NCI-H526 treated with DMSO at 0.1 percent for 48 hours (cell line): ENCODE measurements around the gene CROCC2.

Experiments
- DNase-seq: peaks from one replicate; lab custom pipeline; 2025; lab: John Stamatoyannopoulos, UW

CROCC2 gene

DNA sequence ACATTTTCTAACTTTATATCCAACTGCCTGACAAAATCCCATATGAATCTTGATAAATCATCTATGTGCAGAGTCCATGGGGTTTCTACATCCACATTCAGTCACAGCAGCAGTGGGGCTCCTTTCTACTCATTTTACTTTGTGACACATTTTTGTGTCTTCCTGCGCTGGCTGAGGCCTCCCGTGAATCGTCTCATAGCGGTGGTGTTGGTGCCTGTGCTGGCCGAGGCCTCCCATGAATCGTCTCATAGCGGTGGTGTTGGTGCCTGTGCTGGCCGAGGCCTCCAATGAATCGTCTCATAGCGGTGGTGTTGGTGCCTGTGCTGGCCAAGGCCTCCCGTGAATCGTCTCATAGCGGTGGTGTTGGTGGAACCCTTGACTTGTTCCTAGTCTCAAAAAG is 109.3 kb downstream of the CROCC2 start:
- DNase-seq, result no peak

- no peak for DNase-seq
Measured at GRCh38 chr2:241017228-241017940, 111.2 kb downstream of the CROCC2 start.

GRCh38 chr2:241018051-241018891 is 112.1 kb downstream of the CROCC2 start:
- no peak for DNase-seq

DNA sequence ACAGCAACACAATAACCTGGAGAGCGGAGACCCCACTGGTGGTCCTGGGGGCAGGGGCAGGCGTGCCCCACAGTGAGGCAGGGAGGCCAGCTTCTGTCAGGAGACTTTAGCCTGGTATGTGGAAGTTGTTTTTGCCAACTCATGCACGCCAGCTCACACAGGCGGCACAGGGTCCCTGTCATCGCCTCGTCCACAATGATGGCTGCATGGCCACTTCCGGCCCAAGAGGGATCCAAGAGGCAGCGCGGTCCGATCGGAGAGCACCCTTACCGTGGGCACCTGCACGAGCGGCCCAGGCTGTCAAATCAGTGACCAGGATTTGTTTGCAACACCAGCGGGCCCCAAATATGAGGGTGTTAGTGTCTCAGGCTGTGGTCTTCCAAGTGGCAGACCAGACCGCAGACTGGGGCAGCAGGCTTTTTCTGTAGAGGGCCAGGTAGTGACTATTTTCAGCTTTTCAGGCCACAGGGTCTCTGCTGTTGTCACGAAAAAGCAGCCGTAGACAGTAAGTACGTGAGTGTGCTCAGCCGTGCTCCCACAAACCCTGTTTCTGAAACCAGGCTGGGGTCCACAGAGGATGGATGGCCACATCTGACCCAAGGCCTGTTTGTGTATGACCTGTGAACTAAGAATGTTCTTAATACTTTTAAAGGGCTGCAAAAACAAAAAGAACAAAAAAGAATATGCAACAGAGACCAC is 113.5 kb downstream of the CROCC2 start:
- DNase-seq, result no peak

- no peak for DNase-seq
Measured at GRCh38 chr2:241020201-241020600, 114.1 kb downstream of the CROCC2 start.

- DNase-seq, result no peak
Measured at GRCh38 chr2:241020629-241021190, 114.6 kb downstream of the CROCC2 start.

DNA sequence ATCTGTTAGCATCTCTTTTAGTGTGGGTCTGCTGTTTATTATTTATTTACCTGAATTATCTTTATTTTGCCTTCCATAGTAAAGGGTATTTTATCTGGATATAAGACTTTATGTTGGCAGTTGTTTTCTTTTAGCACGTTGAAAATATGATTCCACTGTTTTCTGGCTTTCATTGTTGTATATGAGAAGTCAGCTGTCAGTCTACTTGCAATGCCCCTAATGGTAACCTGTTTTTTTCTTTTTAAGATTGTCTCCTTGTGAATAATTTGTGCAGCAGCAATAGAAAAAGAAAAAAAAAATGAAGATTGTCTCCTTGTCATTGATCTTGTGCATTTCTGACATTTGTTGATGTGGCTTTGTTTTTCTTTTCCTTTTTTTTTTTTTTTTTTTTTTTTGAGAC is 119.5 kb downstream of the CROCC2 start:
- DNase-seq, result no peak

DNA sequence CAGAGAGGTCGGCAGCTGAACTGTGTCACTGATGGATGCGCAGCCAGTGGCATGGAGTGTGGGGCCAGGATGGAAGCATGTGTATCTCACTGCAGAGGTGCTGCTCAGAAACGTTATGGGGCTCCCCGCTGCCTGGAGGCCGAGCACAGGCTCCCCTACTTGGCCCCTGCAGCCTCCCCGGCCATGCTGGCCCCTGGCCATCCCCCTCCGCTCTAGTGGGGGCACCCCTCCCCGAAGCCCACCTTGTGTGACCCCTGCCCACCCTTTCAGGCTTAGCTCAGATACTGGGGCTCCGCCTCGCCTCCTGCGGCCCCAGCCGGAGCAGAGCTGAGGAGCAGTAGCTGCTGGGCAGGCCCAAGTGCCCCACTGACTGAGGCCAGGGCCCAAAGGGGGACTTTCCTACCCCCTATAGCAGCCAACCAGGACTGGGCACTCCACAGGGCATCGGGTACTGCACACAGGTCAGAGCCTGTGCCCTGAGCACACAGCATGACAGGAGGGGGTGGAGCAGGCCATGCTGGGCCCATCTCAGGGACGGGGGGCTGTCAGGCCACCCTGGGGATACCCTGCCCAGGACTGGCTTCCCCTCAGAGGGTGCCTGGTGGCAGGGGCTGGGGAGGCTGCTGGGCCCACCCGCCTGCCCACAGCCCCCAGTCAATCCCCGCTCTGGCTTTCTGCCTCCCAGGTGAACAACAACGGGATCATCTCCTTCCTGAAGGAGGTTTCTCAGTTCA is 123.6 kb downstream of the CROCC2 start:
- DNase-seq, result no peak

DNA sequence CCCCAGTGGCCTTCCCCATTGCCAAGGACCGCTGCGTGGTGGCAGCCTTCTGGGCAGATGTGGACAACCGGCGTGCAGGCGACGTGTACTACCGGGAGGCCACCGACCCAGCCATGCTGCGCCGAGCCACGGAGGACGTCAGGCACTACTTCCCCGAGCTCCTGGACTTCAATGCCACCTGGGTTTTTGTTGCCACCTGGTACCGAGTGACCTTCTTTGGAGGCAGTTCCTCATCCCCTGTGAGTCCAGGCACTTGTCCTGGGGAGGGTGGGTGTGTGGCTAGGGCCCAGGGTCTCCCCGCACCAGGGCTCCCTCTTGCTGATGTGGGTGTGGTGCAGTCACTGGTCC is 124.2 kb downstream of the CROCC2 start:
- no peak for DNase-seq

DNA sequence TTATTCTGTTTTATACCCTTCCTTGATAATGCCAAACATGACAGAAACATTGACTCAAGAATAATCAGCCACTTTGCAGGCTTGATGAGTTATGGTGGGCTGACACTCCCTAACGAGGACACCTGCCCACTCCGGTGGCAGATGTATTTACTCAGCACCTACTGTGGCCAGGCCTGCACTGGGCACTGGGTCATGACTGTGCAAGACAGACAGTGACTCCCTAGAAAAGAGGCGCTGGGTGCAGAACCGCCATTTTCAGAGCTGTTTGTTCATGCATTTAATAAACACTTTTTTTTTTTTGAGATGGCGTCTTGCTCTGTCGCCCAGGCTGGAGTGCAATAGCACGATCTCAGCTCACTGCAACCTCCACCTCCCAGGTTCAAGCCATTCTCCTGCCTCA is 124.7 kb downstream of the CROCC2 start:
- no peak for DNase-seq

GRCh38 chr2:241031436-241032165 is 125.5 kb downstream of the CROCC2 start:
- no peak for DNase-seq

- DNase-seq, result no peak
Measured at GRCh38 chr2:241033336-241033987, 127.3 kb downstream of the CROCC2 start.

GRCh38 chr2:241033994-241034393 is 127.9 kb downstream of the CROCC2 start:
- DNase-seq, result no peak

DNA sequence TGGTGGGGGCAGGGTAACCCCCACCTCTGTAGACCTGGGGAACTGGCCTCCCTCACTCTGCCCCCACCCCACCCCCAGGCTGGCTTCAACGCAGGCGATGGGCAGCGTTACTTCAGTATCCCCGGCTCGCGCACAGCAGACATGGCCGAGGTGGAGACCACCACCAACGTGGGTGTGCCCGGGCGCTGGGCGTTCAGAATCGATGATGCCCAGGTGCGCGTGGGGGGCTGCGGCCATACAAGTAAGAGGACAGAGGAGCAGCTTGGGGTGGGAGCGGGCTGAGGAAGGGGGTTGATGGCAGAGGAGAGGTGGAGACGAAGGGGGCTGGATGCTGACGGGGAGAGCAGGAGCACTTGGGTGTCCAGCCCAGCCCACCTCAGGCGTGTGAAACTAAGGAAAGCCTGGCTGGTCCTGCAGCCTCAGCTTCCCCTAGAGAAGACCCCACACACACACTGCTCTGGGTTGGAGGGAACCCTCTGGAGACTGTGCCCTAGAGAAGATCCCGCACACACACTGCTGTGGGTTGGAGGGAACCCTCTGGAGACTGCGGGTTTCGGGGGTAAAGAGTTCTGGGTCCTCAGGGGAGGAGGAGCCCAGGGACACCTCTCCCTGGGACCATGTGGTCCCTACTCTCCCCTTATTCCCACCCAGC is 128.5 kb downstream of the CROCC2 start:
- DNase-seq, result no peak

DNA sequence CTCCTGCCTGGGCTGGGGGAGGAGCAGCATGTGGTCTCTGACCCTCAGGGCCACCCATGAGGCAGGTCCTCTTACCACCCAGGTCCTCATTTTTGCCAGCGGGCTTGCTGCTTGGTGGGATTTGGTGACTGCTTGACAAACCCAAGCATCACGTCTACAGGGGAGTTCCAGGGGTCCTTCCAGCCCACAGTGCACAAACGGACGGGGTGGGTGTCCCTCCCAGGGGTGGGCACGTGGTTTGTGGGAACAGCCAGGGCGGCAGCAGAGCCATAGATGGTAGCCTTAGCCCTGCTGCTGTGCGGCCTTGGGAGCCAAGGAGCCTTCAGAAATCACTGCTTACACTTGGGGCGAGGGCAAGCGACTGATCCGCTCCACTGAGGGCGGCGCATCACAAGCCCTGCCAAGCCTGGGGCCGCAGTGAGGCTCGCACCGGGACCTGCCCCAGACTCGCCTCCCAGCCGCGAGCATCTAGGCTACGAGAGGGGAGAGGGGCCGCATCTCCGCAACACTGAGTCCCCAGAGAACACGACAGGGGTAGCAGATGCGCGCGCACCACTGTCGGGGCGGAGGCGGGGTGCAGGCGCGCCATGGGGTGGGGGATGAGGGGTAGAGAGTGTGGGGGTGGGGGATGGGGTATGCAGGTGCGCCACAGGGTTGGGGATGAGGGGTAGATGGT is 129.1 kb downstream of the CROCC2 start:
- DNase-seq, result peak; percentile 9

DNA sequence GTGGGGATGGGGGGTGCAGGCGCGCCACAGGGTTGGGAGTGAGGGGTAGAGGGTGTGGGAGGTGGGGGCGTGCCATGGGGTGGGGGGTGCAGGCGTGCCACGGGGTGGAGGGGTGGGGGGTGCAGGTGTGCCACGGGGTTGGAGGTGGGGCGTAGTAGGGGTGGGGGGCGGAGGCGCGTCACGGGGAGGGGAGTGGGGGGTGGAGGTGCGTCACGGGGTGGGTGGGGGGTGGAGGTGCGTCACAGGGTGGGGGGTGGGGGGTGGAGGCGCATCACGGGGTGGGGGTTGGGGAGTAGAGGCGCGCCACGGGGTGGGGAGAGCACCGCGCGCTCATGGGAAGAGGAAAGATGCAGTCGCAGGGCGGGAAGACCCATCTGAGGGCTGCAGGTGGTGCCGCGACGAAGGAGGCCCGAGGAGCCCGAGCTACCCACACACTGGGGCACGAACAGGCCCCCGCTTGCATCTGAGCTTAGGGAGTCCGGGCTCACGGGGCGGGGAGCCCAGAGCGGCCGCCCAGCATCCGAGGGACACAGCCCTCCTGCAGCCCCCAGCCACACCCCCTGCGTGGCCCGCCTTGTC is 129.8 kb downstream of the CROCC2 start:
- DNase-seq, result no peak

DNA sequence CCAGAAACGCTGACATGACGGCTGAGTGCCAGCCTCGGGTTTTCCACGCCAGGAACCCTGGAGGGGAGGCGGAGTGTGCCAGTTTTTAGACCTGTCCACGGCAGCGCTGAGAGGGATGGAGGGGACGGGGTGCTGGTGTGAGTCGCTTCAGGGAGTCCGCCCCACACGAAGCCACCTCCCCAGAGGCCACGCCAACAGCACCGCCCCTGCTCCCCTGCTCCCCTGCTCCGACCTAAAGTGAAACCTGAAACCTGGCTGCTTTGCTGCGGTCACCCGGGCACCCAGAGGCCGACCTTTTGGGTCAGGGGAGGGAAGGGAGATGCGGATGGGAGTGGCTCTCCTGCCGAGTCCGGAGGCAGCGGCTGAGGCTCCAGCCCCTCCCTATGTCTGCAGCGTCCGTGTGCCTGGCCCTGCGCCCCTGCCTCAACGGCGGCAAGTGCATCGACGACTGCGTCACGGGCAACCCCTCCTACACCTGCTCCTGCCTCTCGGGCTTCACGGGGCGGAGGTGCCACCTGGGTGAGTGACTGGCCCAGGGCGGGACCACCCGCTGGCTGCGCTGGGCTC is 130.3 kb downstream of the CROCC2 start:
- peak; percentile 31 for DNase-seq

- DNase-seq, result no peak
Measured at GRCh38 chr2:241036964-241037421, 130.9 kb downstream of the CROCC2 start.

GRCh38 chr2:241037498-241037897 is 131.4 kb downstream of the CROCC2 start:
- DNase-seq, result no peak
